K562 (cell line): ENCODE results near the gene GPR4. TPM values are rescaled to one million over a fixed set of nuclear protein-coding genes. Genes with fewer than 3 reads are reported as not detected.

ENCODE experiments used
- CTCF ChIP-seq, 3 experiments: IDR thresholded peaks in 2 of 3; conservative IDR thresholded peaks in 1 of 3; 2 replicates each; pipeline ENCODE4 v1.5.1; 2011 to 2012; ENCODE audit warnings: low read length in 3 of 3, mild to moderate bottlenecking in 3 of 3, control low read depth in 2 of 3, improper control_type of control experiment in 1 of 3, inconsistent platforms in 1 of 3, low read depth in 1 of 3, mixed read lengths in 1 of 3, moderate library complexity in 1 of 3; ENCODE audit not compliant: insufficient read depth in 2 of 3
- DPF2 ChIP-seq: fragments of 450-650 bp; IDR thresholded peaks from 2 replicates; pipeline ENCODE4 v1.6.1; 2016
- JUN ChIP-seq, 2 experiments: sonication (generic) in 1 of 2; formaldehyde crosslinking in 1 of 2; IDR thresholded peaks; 2 replicates each; pipeline versions ENCODE4 v1.6.1 to v1.8.0; 2012 to 2022; ENCODE audit warnings: borderline replicate concordance in 2 of 2, mild to moderate bottlenecking in 2 of 2, improper control_type of control experiment in 1 of 2, low read depth in 1 of 2, low read length in 1 of 2, missing genetic modification reagents in 1 of 2
- L3MBTL2 ChIP-seq: fragments of 450-650 bp; IDR thresholded peaks from 2 replicates; pipeline ENCODE4 v1.6.1; 2016; ENCODE audit warnings: mild to moderate bottlenecking, moderate library complexity
- MTA3 ChIP-seq: fragments of 450-650 bp; formaldehyde crosslinking; IDR thresholded peaks from 2 replicates; pipeline ENCODE4 v1.6.1; 2017; ENCODE audit warnings: mild to moderate bottlenecking, borderline replicate concordance
- NRF1 ChIP-seq, 2 experiments: fragments of 450-650 bp; IDR thresholded peaks in 1 of 2; conservative IDR thresholded peaks in 1 of 2; 2 replicates each; pipeline ENCODE4 v1.6.1; 2014; ENCODE audit warnings: mild to moderate bottlenecking in 2 of 2
- POLR2B ChIP-seq: fragments of 450-650 bp; IDR thresholded peaks from 2 replicates; pipeline ENCODE4 v1.6.1; 2018; ENCODE audit warnings: low read depth; ENCODE audit not compliant: partially characterized antibody
- POLR2H ChIP-seq: IDR thresholded peaks from 2 replicates; pipeline ENCODE4 v1.6.1; 2016; ENCODE audit warnings: missing genetic modification characterization, low read depth, mild to moderate bottlenecking, control low read depth, missing compliant biosample characterization, moderate library complexity
- PPARD ChIP-seq: fragments of 250-450 bp; sonication (Bioruptor Pico); IDR thresholded peaks from 2 replicates; pipeline ENCODE4 v1.8.0; 2022; ENCODE audit warnings: inconsistent platforms, mild to moderate bottlenecking, moderate library complexity
- SAP30 ChIP-seq: fragments of 200-600 bp; sonication (generic); IDR thresholded peaks from 2 replicates; pipeline ENCODE4 v1.6.1; 2012; ENCODE audit warnings: borderline replicate concordance, low read depth, mild to moderate bottlenecking, moderate library complexity, low read length, control low read depth, inconsistent platforms; ENCODE audit not compliant: insufficient read depth, poor library complexity, severe bottlenecking
- SREBF2 ChIP-seq: sonication (generic); formaldehyde crosslinking; IDR thresholded peaks from 2 replicates; pipeline ENCODE4 v1.4.0; 2020; ENCODE audit warnings: mild to moderate bottlenecking, missing genetic modification reagents
- TARDBP ChIP-seq: fragments of 450-650 bp; IDR thresholded peaks from 2 replicates; pipeline ENCODE4 v1.6.1; 2016
- TEAD4 ChIP-seq, 2 experiments: sonication (generic) in 1 of 2; formaldehyde crosslinking in 1 of 2; IDR thresholded peaks; 2 replicates each; pipeline versions ENCODE4 v1.6.1 to v1.8.0; 2012 to 2022; ENCODE audit warnings: borderline replicate concordance in 1 of 2, inconsistent platforms in 1 of 2, low read length in 1 of 2, mild to moderate bottlenecking in 1 of 2, missing genetic modification reagents in 1 of 2
- TOE1 ChIP-seq, 2 experiments: fragments of 450-650 bp in 1 of 2; sonication (generic) in 1 of 2; formaldehyde crosslinking in 1 of 2; IDR thresholded peaks; 2 replicates each; pipeline versions ENCODE4 v1.7.1 to v1.8.0; 2016 to 2022; ENCODE audit warnings: borderline replicate concordance in 2 of 2, mild to moderate bottlenecking in 2 of 2, antibody characterized with exemption in 1 of 2, inconsistent platforms in 1 of 2, low read depth in 1 of 2, missing genetic modification reagents in 1 of 2, moderate library complexity in 1 of 2
- ZBTB1 ChIP-seq: sonication (generic); formaldehyde crosslinking; IDR thresholded peaks from 2 replicates; pipeline ENCODE4 v1.8.1; 2023; ENCODE audit warnings: missing genetic modification reagents, low read depth, mild to moderate bottlenecking, borderline replicate concordance
- ZNF175 ChIP-seq: fragments of 200-800 bp; sonication (Bioruptor generic); IDR thresholded peaks from 2 replicates; pipeline ENCODE4 v1.6.1; 2016; ENCODE audit warnings: low read depth, mild to moderate bottlenecking, missing genetic modification characterization, missing compliant biosample characterization
- polyA plus RNA-seq, 8 experiments: library from polyadenylated mRNA; depleted of rRNA in 4 of 8; stranded (reverse) in 5 of 8; unstranded in 3 of 8; fragments of >200 nt; fragmentation: Nextera tagmentation in 2 of 8; fragmentation: Illumina TruSeq in 1 of 8; extraction: Ambion mirVana in 2 of 8; extraction: Trizol in 1 of 8; gene quantifications; 2 replicates each; pipeline versions ENCODE4 v1.2.1 to v1.2.3, GENCODE V29; 2011 to 2014; ENCODE audit warnings: inconsistent platforms in 1 of 8, missing spikeins in 1 of 8
- total RNA-seq, 7 experiments: library from RNA; depleted of rRNA in 6 of 7; stranded (reverse); fragments of >200 nt in 6 of 7; fragmentation: Illumina TruSeq in 2 of 7; extraction: Trizol in 2 of 7; gene quantifications; 2 replicates each; pipeline versions ENCODE4 v1.2.1 to v1.2.3, GENCODE V29; 2011 to 2021; ENCODE audit warnings: low replicate concordance in 1 of 7
- TF ChIP-seq, protein P1 (sequence below): sonication (generic); formaldehyde crosslinking; IDR thresholded peaks from 2 replicates; pipeline ENCODE4 v1.8.0; 2022; ENCODE audit warnings: missing genetic modification reagents, mild to moderate bottlenecking, moderate library complexity, borderline replicate concordance
- TF ChIP-seq, protein P2 (sequence below): sonication (generic); IDR thresholded peaks from 2 replicates; pipeline ENCODE4 v1.6.1; 2016
- TF ChIP-seq, protein P3 (sequence below), 2 experiments: fragments of 450-650 bp; IDR thresholded peaks; 2 replicates each; pipeline ENCODE4 v1.6.1; 2016

Gene GPR4
- total and polyA plus RNA-seq, 9 of the 15 experiments (the other 6 are each of a cell fraction or from before 2014, with no cell fraction given): 0.03 to 0.09 (median 0.04) TPM; not detected in 5

DNA sequence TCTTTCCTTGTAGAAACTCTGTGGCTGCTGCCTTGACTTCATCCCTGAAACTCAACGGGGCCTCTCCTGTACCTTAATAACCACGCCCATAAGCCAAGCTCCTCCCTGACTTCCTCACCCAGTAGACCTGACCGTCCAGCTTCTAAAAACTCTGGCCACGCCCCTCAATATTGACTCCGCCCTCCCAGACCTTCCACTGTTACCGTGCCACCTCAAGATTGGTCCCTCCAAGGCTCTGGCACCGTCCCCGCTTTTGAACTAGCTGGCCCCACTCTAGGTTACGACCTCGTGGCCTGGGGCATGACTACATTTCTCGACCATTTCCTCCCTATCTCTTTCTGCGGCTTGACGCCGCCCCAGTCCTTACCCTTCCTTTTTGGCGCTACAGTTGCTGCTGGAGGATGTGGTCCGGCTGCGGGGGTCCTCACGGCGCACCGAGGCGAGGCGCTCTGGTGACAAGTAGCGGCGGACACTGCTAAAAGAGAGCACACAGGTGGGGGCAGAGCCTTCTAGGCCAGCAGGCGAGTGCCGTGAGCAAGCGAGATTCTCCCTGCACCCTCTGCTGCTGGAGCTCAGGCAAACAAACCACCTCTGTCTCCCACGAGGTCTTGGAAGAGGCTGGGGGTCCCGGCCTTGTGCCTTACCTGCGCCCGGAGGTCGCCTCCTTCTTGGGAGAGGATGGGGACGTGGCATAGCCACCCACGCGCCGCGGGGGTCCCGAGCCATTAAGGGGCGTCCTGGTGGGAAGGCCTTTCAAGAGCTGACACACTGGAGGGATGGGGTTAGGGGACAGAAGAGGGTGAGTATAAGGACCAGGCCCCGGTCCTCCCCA lies 39.5 kb upstream of the GPR4 start (continued):
- TF ChIP-seq, protein P1, sequence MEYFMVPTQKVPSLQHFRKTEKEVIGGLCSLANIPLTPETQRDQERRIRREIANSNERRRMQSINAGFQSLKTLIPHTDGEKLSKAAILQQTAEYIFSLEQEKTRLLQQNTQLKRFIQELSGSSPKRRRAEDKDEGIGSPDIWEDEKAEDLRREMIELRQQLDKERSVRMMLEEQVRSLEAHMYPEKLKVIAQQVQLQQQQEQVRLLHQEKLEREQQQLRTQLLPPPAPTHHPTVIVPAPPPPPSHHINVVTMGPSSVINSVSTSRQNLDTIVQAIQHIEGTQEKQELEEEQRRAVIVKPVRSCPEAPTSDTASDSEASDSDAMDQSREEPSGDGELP (CRISPR knock-in tag): peak; percentile 70
- TF ChIP-seq POLR2B (peak; percentile 45), ZNF175 (CRISPR knock-in tag) (peak; percentile 83), ZBTB1 (0 out of 2 replicates have a peak, but pooled peaks have one; percentile 41), CTCF (IDR thresholded peaks at IDR 0.05 in 2 of 3, conservative IDR thresholded peaks at IDR 0.05 in 1 of 3; ENCODE audit: insufficient read depth in 2 of 3, low read depth in 1 of 3, low read length in 3 of 3) (0 out of 6 replicates have a peak, but pooled peaks of 1 of the 3 experiments have one; percentile 0), TARDBP (0 out of 2 replicates have a peak, but pooled peaks have one; percentile 32), POLR2H (tag) (no peak), SAP30 (peak; percentile 39), SREBF2 (no peak), DPF2 (peak; percentile 18; the same call in 1 of the 2 replicates), TEAD4 (IDR thresholded peaks at IDR 0.05; ENCODE audit: low read length) (no peak), TEAD4 (CRISPR knock-in tag; IDR thresholded peaks at IDR 0.05; ENCODE audit: borderline replicate concordance) (peak; percentile 89; the same call in 1 of the 2 replicates), PPARD (no peak), MTA3 (peak; percentile 64; the same call in 1 of the 2 replicates), TOE1 (IDR thresholded peaks at IDR 0.05; ENCODE audit: borderline replicate concordance) (0 out of 2 replicates have a peak, but pooled peaks have one; percentile 35), TOE1 (CRISPR knock-in tag; IDR thresholded peaks at IDR 0.05; ENCODE audit: borderline replicate concordance, low read depth) (no peak), JUN (IDR thresholded peaks at IDR 0.05; ENCODE audit: borderline replicate concordance, low read depth, low read length) (no peak; the same call in 1 of the 2 replicates), JUN (CRISPR knock-in tag; IDR thresholded peaks at IDR 0.05; ENCODE audit: borderline replicate concordance) (peak; percentile 57; the same call in 1 of the 2 replicates), L3MBTL2 (peak; percentile 59), NRF1 (conservative IDR thresholded peaks at IDR 0.05 in 1 of 2, IDR thresholded peaks at IDR 0.05 in 1 of 2) (peak in 1 of 2 experiments; percentile 16; a peak in 2 of 4 replicates)
- TF ChIP-seq, protein P2, sequence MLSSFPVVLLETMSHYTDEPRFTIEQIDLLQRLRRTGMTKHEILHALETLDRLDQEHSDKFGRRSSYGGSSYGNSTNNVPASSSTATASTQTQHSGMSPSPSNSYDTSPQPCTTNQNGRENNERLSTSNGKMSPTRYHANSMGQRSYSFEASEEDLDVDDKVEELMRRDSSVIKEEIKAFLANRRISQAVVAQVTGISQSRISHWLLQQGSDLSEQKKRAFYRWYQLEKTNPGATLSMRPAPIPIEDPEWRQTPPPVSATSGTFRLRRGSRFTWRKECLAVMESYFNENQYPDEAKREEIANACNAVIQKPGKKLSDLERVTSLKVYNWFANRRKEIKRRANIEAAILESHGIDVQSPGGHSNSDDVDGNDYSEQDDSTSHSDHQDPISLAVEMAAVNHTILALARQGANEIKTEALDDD: no peak
- TF ChIP-seq, protein P3, sequence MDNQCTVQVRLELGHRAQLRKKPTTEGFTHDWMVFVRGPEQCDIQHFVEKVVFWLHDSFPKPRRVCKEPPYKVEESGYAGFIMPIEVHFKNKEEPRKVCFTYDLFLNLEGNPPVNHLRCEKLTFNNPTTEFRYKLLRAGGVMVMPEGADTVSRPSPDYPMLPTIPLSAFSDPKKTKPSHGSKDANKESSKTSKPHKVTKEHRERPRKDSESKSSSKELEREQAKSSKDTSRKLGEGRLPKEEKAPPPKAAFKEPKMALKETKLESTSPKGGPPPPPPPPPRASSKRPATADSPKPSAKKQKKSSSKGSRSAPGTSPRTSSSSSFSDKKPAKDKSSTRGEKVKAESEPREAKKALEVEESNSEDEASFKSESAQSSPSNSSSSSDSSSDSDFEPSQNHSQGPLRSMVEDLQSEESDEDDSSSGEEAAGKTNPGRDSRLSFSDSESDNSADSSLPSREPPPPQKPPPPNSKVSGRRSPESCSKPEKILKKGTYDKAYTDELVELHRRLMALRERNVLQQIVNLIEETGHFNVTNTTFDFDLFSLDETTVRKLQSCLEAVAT (IDR thresholded peaks at IDR 0.05): peak in 1 of 2 experiments; percentile 30; a peak in 1 of 4 replicates
